ENCODE measurements around the gene IL21R.
"Not testable (repeated sequence)": the region's sequence is repeated elsewhere in the genome, so short reads cannot be mapped to it uniquely, and the experiment has no call there.

IL21R gene

DNA sequence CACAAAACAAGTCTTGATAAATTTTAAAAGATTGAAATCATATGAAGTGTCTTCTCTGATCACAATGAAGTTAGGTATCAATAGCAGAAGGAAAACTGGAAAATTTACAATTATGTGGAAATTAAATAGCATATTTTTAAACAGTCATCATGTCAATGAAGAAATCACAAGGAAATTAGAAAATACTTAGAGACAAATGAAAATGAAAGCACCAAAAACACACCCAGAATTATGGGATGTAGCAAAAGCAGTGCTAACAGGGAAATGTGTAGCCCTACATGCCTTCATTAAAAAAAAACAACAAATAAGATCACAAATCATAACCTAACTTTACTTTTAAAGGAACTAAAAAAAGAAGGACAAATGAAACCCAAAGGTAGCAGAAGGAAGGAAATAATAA lies 7.5 kb upstream of the IL21R start:
- CTCF ChIA-PET = no interaction called here
- TF ChIP-seq ZNF140 (tag by site-specific recombination; IDR thresholded peaks at IDR 0.05) (no peak), ZNF292 (tag by site-specific recombination; IDR thresholded peaks at IDR 0.05; ENCODE audit: borderline replicate concordance, low read depth) (no peak), ZBTB10 (tag by site-specific recombination; IDR thresholded peaks at IDR 0.05) (no peak), ZNF843 (tag by site-specific recombination; IDR thresholded peaks at IDR 0.05) (no peak), ZNF670 (tag by site-specific recombination; IDR thresholded peaks at IDR 0.05; ENCODE audit: low read depth) (no peak), SALL2 (tag by site-specific recombination; IDR thresholded peaks at IDR 0.05; ENCODE audit: borderline replicate concordance) (no peak), ZNF354C (tag by site-specific recombination; IDR thresholded peaks at IDR 0.05; ENCODE audit: borderline replicate concordance, low read depth) (no peak), ZFP37 (tag by site-specific recombination; IDR thresholded peaks at IDR 0.05) (no peak), ZNF121 (tag by site-specific recombination; IDR thresholded peaks at IDR 0.05) (no peak), ZNF610 (tag by site-specific recombination; IDR thresholded peaks at IDR 0.05; ENCODE audit: borderline replicate concordance) (no peak), ZNF518A (tag by site-specific recombination; conservative IDR thresholded peaks at IDR 0.05; ENCODE audit: low read depth) (no peak), MEIS1 (CRISPR knock-in tag; IDR thresholded peaks at IDR 0.05; ENCODE audit: borderline replicate concordance) (no peak), ZNF10 (tag by site-specific recombination; IDR thresholded peaks at IDR 0.05) (no peak), ZNF791 (tag by site-specific recombination; IDR thresholded peaks at IDR 0.05) (no peak), GFI1B (tag by site-specific recombination; IDR thresholded peaks at IDR 0.05) (no peak), ZNF48 (tag by site-specific recombination; IDR thresholded peaks at IDR 0.05) (no peak), IKZF3 (tag by site-specific recombination; IDR thresholded peaks at IDR 0.05) (no peak), BCL11A (tag by site-specific recombination; IDR thresholded peaks at IDR 0.05; ENCODE audit: low read depth) (no peak), KLF1 (tag by site-specific recombination; IDR thresholded peaks at IDR 0.05) (no peak)
- TF ChIP-seq, protein P1, sequence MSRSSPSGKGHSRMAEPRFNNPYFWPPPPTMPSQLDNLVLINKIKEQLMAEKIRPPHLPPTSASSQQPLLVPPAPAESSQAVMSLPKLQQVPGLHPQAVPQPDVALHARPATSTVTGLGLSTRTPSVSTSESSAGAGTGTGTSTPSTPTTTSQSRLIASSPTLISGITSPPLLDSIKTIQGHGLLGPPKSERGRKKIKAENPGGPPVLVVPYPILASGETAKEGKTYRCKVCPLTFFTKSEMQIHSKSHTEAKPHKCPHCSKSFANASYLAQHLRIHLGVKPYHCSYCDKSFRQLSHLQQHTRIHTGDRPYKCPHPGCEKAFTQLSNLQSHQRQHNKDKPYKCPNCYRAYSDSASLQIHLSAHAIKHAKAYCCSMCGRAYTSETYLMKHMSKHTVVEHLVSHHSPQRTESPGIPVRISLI (tag by site-specific recombination; IDR thresholded peaks at IDR 0.05) = no peak
- no peaks in the 10 kb centered on the region for H3K9me3 ChIP-seq (ENCODE audit: control insufficient read depth, insufficient read depth, low read depth, low read length)

GRCh38 chr16:27398341-27398893 lies 3.6 kb upstream of the IL21R start:
- POLR2A ChIA-PET; H3K9me3 ChIP-seq (ENCODE audit: control insufficient read depth, insufficient read depth, low read depth, low read length); H3K4me3 ChIP-seq (ENCODE audit: low read depth, low read length); H3K36me3 ChIP-seq (ENCODE audit: control insufficient read depth in 2 of 2, insufficient read depth in 1 of 2, low read length in 2 of 2); H3K27ac ChIP-seq (ENCODE audit: extremely low read depth, low read depth, low read length); H3K4me1 ChIP-seq (ENCODE audit: control insufficient read depth, insufficient read depth, low read length): not testable (repeated sequence)
- CTCF ChIA-PET = interaction anchor here (0.6 to 1.4 kb wide), 3 partner anchors 12 to 422 kb away, joined by 4 to 6 read pairs (median 4); no protein-coding TSS in a partner anchor

More for the DNA sequence above, 7.5 kb upstream of the IL21R start:
- no peak overlapping the region for H3K4me3 ChIP-seq (ENCODE audit: low read depth, low read length)
- H3K36me3 ChIP-seq (ENCODE audit: control insufficient read depth in 2 of 2, insufficient read depth in 1 of 2, low read length in 2 of 2) = no peaks in the 10 kb centered on the region
- POLR2A ChIA-PET = no interaction called here
- no peak overlapping the region for H3K27ac ChIP-seq (ENCODE audit: extremely low read depth, low read depth, low read length)
- no peaks in the 10 kb centered on the region for H3K4me1 ChIP-seq (ENCODE audit: control insufficient read depth, insufficient read depth, low read length)

Data from HEK293 (cell line).